A549 (cell line): ENCODE measurements around the gene MED12L.

ENCODE experiments used
- BCL3 ChIP-seq: fragments of >200 bp; sonication (Bioruptor Twin); formaldehyde crosslinking; IDR thresholded peaks from 3 replicates; pipeline ENCODE4 v1.6.1; 2016
- CBX8 ChIP-seq: fragments of 200-600 bp; sonication (generic); IDR thresholded peaks from 2 replicates; pipeline ENCODE4 v1.6.1; 2016
- CEBPB ChIP-seq, 2 experiments: fragments of >200 bp in 1 of 2; sonication (Bioruptor Twin) in 1 of 2; formaldehyde crosslinking in 1 of 2; IDR thresholded peaks; 2 replicates each; pipeline ENCODE4 v1.6.1; 2012 to 2016
- CTCF ChIP-seq: fragments of >200 bp; sonication (Bioruptor Twin); formaldehyde crosslinking; IDR thresholded peaks from 3 replicates; pipeline ENCODE4 v1.5.1; 2016
- ELK1 ChIP-seq: fragments of 150-350 bp; IDR thresholded peaks from 2 replicates; pipeline ENCODE4 v1.6.1; 2014; ENCODE audit warnings: low read depth, mild to moderate bottlenecking, low read length
- EP300 ChIP-seq, 2 experiments: fragments of >200 bp; sonication (Bioruptor Twin); formaldehyde crosslinking; IDR thresholded peaks; 2 replicates in 1 of 2; 3 replicates in 1 of 2; pipeline ENCODE4 v1.6.1; 2016 to 2017
- FOSL2 ChIP-seq, 2 experiments: fragments of 450-650 bp in 1 of 2; fragments of >200 bp in 1 of 2; sonication (Bioruptor Twin) in 1 of 2; formaldehyde crosslinking; IDR thresholded peaks; 2 replicates each; pipeline versions ENCODE4 v1.5.0 to v1.6.1; 2016 to 2020; ENCODE audit warnings: mild to moderate bottlenecking in 1 of 2, moderate library complexity in 1 of 2
- HOXA7 ChIP-seq: fragments of 250-450 bp; sonication (Bioruptor Pico); IDR thresholded peaks from 2 replicates; pipeline ENCODE4 v1.5.0; 2020; ENCODE audit warnings: mild to moderate bottlenecking, moderate library complexity
- HOXB13 ChIP-seq: fragments of 250-450 bp; sonication (Bioruptor Pico); IDR thresholded peaks from 2 replicates; pipeline ENCODE4 v1.5.0; 2020; ENCODE audit warnings: low read depth, mild to moderate bottlenecking, moderate library complexity
- JUN ChIP-seq, 2 experiments: fragments of >200 bp; sonication (Bioruptor Twin); formaldehyde crosslinking; IDR thresholded peaks; 2 replicates in 1 of 2; 3 replicates in 1 of 2; pipeline ENCODE4 v1.6.1; 2016 to 2017
- MAFK ChIP-seq: fragments of 450-650 bp; IDR thresholded peaks from 2 replicates; pipeline ENCODE4 v1.6.1; 2014; ENCODE audit not compliant: partially characterized antibody
- PBX3 ChIP-seq: IDR thresholded peaks from 2 replicates; pipeline ENCODE4 v1.6.1; 2012
- POLR2A ChIP-seq: IDR thresholded peaks from 2 replicates; pipeline ENCODE4 v1.6.1; 2012; ENCODE audit warnings: mild to moderate bottlenecking, low read length
- SREBF2 ChIP-seq: fragments of 450-650 bp; IDR thresholded peaks from 2 replicates; pipeline ENCODE4 v1.6.1; 2014; ENCODE audit warnings: mild to moderate bottlenecking, moderate library complexity

GRCh38 chr3:151044706-151045105, 40.8 kb upstream of the MED12L start:
- no peak for TF ChIP-seq JUN (IDR thresholded peaks at IDR 0.05)
- no peak for TF ChIP-seq EP300 (IDR thresholded peaks at IDR 0.05)
- TF ChIP-seq CTCF: no peak
- TF ChIP-seq MAFK: no peak
- TF ChIP-seq CEBPB (IDR thresholded peaks at IDR 0.05): no peak
- no peak for TF ChIP-seq POLR2A
- no peak for TF ChIP-seq SREBF2
- TF ChIP-seq CBX8: no peak
- TF ChIP-seq HOXB13: no peak
- TF ChIP-seq FOSL2 (IDR thresholded peaks at IDR 0.05): no peak
- no peak for TF ChIP-seq FOSL2 (CRISPR knock-in tag; IDR thresholded peaks at IDR 0.05)
- TF ChIP-seq BCL3: no peak
- no peak for TF ChIP-seq PBX3
- no peak for TF ChIP-seq ELK1
- TF ChIP-seq HOXA7 (CRISPR knock-in tag): no peak
